Measurements from ENCODE around the gene CALN1. TPM values are rescaled to one million over a fixed set of nuclear protein-coding genes. Genes with fewer than 3 reads are reported as not detected.

The CALN1 gene
- total and polyA plus RNA-seq, 7 donors, result 0.01 to 0.06 (median 0.02) TPM; not detected in 2

- WGBS, 3 donors, result 77 to 88% (median 88%) methylated on average over 5 of the region's 5 CpGs
- Histone ChIP-seq H3K36me3 (ENCODE audit: insufficient read depth in 1 of 2, low read depth in 1 of 2) (no peaks in the 10 kb centered on the region), H3K27ac (no peak overlapping the region), H3K4me3 (no peak overlapping the region), H3K4me1 (no peaks in the 10 kb centered on the region), H3K27me3 (ENCODE audit: insufficient read depth in 3 of 3, low read length in 2 of 3) (no peaks in the 10 kb centered on the region), H3K9me3 (peaks cover 1% of the 10 kb centered on the region)
- no peak for DNase-seq
- no peak for ATAC-seq
- intact Hi-C loops (cut with DNase I), result no loop called here
- no peak for TF ChIP-seq CTCF (IDR thresholded peaks at IDR 0.05)
Measured at GRCh38 chr7:71793251-71793650, 618.9 kb downstream of the CALN1 start.

- no peak overlapping the region for H3K27ac ChIP-seq
- no peak overlapping the region for H3K4me3 ChIP-seq
- no peak for ATAC-seq
- intact Hi-C loops (cut with DNase I), result no loop called here
- peaks cover 13% of the 10 kb centered on the region for H3K9me3 ChIP-seq
- no peaks in the 10 kb centered on the region for H3K36me3 ChIP-seq (ENCODE audit: insufficient read depth in 1 of 2, low read depth in 1 of 2)
- DNase-seq, result no peak
- 95 to 97% (median 95%) methylated on average over 15 of the region's 15 CpGs for WGBS, 3 donors
- H3K4me1 ChIP-seq, result no peaks in the 10 kb centered on the region
- TF ChIP-seq CTCF (IDR thresholded peaks at IDR 0.05), result no peak
- H3K27me3 ChIP-seq (ENCODE audit: insufficient read depth in 3 of 3, low read length in 2 of 3), result no peaks in the 10 kb centered on the region
Measured at GRCh38 chr7:71787513-71787912, 624.6 kb downstream of the CALN1 start.

GRCh38 chr7:71785216-71785615, 626.9 kb downstream of the CALN1 start:
- Histone ChIP-seq H3K27me3 (ENCODE audit: insufficient read depth in 3 of 3, low read length in 2 of 3) (no peaks in the 10 kb centered on the region), H3K4me3 (no peak overlapping the region), H3K36me3 (ENCODE audit: insufficient read depth in 1 of 2, low read depth in 1 of 2) (no peaks in the 10 kb centered on the region), H3K9me3 (peaks cover 13% of the 10 kb centered on the region), H3K27ac (no peak overlapping the region), H3K4me1 (no peaks in the 10 kb centered on the region)
- ATAC-seq (no peak), DNase-seq (no peak)
- 67 to 79% (median 74%) methylated on average over 5 of the region's 5 CpGs for WGBS, 3 donors
- no peak for TF ChIP-seq CTCF (IDR thresholded peaks at IDR 0.05)
- intact Hi-C loops (cut with DNase I), result no loop called here

GRCh38 chr7:71784781-71785180, 627.4 kb downstream of the CALN1 start:
- TF ChIP-seq CTCF (IDR thresholded peaks at IDR 0.05), result no peak
- Histone ChIP-seq H3K27me3 (ENCODE audit: insufficient read depth in 3 of 3, low read length in 2 of 3) (no peaks in the 10 kb centered on the region), H3K4me3 (no peak overlapping the region), H3K9me3 (peaks cover 13% of the 10 kb centered on the region), H3K27ac (no peak overlapping the region), H3K36me3 (ENCODE audit: insufficient read depth in 1 of 2, low read depth in 1 of 2) (no peaks in the 10 kb centered on the region), H3K4me1 (no peaks in the 10 kb centered on the region)
- intact Hi-C loops (cut with DNase I), result no loop called here
- ATAC-seq (no peak), DNase-seq (no peak)
- 79 to 81% (median 81%) methylated on average over 6 of the region's 6 CpGs for WGBS, 3 donors

- Histone ChIP-seq H3K27me3 (ENCODE audit: insufficient read depth in 3 of 3, low read length in 2 of 3) (no peaks in the 10 kb centered on the region), H3K4me3 (no peak overlapping the region), H3K36me3 (ENCODE audit: insufficient read depth in 1 of 2, low read depth in 1 of 2) (no peaks in the 10 kb centered on the region), H3K4me1 (no peaks in the 10 kb centered on the region), H3K27ac (no peak overlapping the region), H3K9me3 (peaks cover 13% of the 10 kb centered on the region)
- ATAC-seq (no peak), DNase-seq (no peak)
- no peak for TF ChIP-seq CTCF (IDR thresholded peaks at IDR 0.05)
- intact Hi-C loops (cut with DNase I), result no loop called here
- 39 to 43% (median 40%) methylated on average over 3 of the region's 3 CpGs for WGBS, 3 donors
Measured at GRCh38 chr7:71784180-71784579, 628.0 kb downstream of the CALN1 start.

Measured in psoas muscle (tissue), 8 donors.